NB4 (cell line): ENCODE measurements around the gene ZNF470.
A peak's percentile ranks its signal among the peaks of the same experiment; 100 is the strongest.

ENCODE experiments used
- DNase-seq: peaks from one replicate; pipeline ENCODE4 v3.0.0; 2010; ENCODE audit warnings: low read depth
- H3K4me3 ChIP-seq: one replicate; pipeline ENCODE4 v1.5.1; 2011; ENCODE audit warnings: mild to moderate bottlenecking, low read depth, low read length, moderate library complexity
- CTCF ChIP-seq: IDR thresholded peaks from one replicate; pipeline ENCODE4 v1.5.1; 2012; ENCODE audit warnings: low read depth, low read length
- MAX ChIP-seq: IDR thresholded peaks from 2 replicates; pipeline ENCODE4 v1.6.1; 2011; ENCODE audit warnings: low read depth, low read length
- MYC ChIP-seq: IDR thresholded peaks from 2 replicates; pipeline ENCODE4 v1.6.1; 2011; ENCODE audit warnings: low read depth, low read length
- POLR2A ChIP-seq: IDR thresholded peaks from 2 replicates; pipeline ENCODE4 v1.6.1; 2011; ENCODE audit warnings: mild to moderate bottlenecking; ENCODE audit not compliant: insufficient read length; ENCODE audit errors: extremely low read depth

Gene ZNF470

GRCh38 chr19:56573914-56574313 lies 6.6 kb downstream of the ZNF470 start:
- TF ChIP-seq MAX (no peak), CTCF (no peak), MYC (no peak), POLR2A (no peak)
- no peak for DNase-seq
- H3K4me3 ChIP-seq: no peak overlapping the region

- TF ChIP-seq MAX: no peak
- TF ChIP-seq MYC: no peak
- no peak for TF ChIP-seq POLR2A
- no peak for TF ChIP-seq CTCF
- no peak for DNase-seq
- H3K4me3 ChIP-seq: no peak overlapping the region
Measured at GRCh38 chr19:56577719-56578602, 10.7 kb downstream of the ZNF470 start.

- DNase-seq: no peak
- no peak for TF ChIP-seq POLR2A
- no peak for TF ChIP-seq MYC
- H3K4me3 ChIP-seq: no peak overlapping the region
Measured at GRCh38 chr19:56594446-56594782, 27.1 kb downstream of the ZNF470 start.

- no peak for TF ChIP-seq CTCF
- TF ChIP-seq MAX: no peak
- TF ChIP-seq POLR2A: no peak
- TF ChIP-seq MYC: no peak
- peak within 1 kb of the TSS; percentile 72 for H3K4me3 ChIP-seq
Measured at GRCh38 chr19:56594783-56595547, 27.7 kb downstream of the ZNF470 start, which contains the start of gene ZNF71. TSS of gene ZNF71 (plus strand) at chr19:56595302. CDS start at chr19:56601559, 6,257 bp downstream.

GRCh38 chr19:56595548-56595899 lies 28.3 kb downstream of the ZNF470 start:
- TF ChIP-seq MAX: no peak
- no peak for TF ChIP-seq CTCF
- no peak for TF ChIP-seq POLR2A
- no peak for DNase-seq
- H3K4me3 ChIP-seq: peak overlapping the region; percentile 72

More at GRCh38 chr19:56594783-56595547, 27.7 kb downstream of the ZNF470 start, which contains the start of gene ZNF71:
- DNase-seq: peak; percentile 77

GRCh38 chr19:56596676-56597075 lies 29.4 kb downstream of the ZNF470 start:
- no peak for DNase-seq
- TF ChIP-seq POLR2A: no peak
- no peak for TF ChIP-seq MYC
- TF ChIP-seq CTCF: no peak
- no peak for TF ChIP-seq MAX
- no peak overlapping the region for H3K4me3 ChIP-seq
